Chondrocyte (in vitro differentiated cells): Measurements from ENCODE around the gene CPLX3. TPM values are rescaled to one million over a fixed set of nuclear protein-coding genes. Genes with fewer than 3 reads are reported as not detected.

ENCODE experiments used
- DNase-seq: peaks from one replicate; pipeline ENCODE4 v3.0.0; 2021; ENCODE audit warnings: mixed read lengths, low spot score
- H3K27ac Mint-ChIP-seq: one replicate; pipeline ENCODE4 v1.8.0; 2021; ENCODE audit warnings: mild to moderate bottlenecking, moderate library complexity, mixed read lengths; ENCODE audit not compliant: unreplicated experiment
- H3K27me3 Mint-ChIP-seq: 2 replicates; pipeline ENCODE4 v1.8.0; 2021; ENCODE audit warnings: low read depth, mixed read lengths
- H3K36me3 Mint-ChIP-seq: 2 replicates; pipeline ENCODE4 v1.8.0; 2021; ENCODE audit warnings: low read depth, mixed read lengths
- H3K4me1 Mint-ChIP-seq: 2 replicates; pipeline ENCODE4 v1.8.0; 2021; ENCODE audit warnings: low read depth, mild to moderate bottlenecking, mixed read lengths
- H3K4me3 Mint-ChIP-seq: one replicate; pipeline ENCODE4 v1.8.0; 2021; ENCODE audit warnings: mild to moderate bottlenecking, moderate library complexity, mixed read lengths; ENCODE audit not compliant: unreplicated experiment
- H3K9me3 Mint-ChIP-seq: 2 replicates; pipeline ENCODE4 v1.8.0; 2021; ENCODE audit warnings: low read depth, mixed read lengths
- CTCF ChIP-seq: fragments of 200-600 bp; sonication (generic); IDR thresholded peaks from 2 replicates; pipeline ENCODE4 v1.5.0; 2021; ENCODE audit warnings: antibody characterized with exemption, mild to moderate bottlenecking, moderate library complexity
- total RNA-seq: library from RNA; stranded (reverse); gene quantifications from 3 replicates; pipeline ENCODE4 v1.2.1, GENCODE V29; 2021

CPLX3 gene
- total RNA-seq, 1 donor from 2014 or later = not detected

GRCh38 chr15:74799856-74800558 is 26.4 kb upstream of the CPLX3 start:
- peak; percentile 95 for TF ChIP-seq CTCF
- Mint-ChIP-seq H3K27ac (peak overlapping the region; percentile 17), H3K36me3 (peaks cover 17% of the 10 kb centered on the region), H3K4me1 (no peaks in the 10 kb centered on the region), H3K9me3 (no peaks in the 10 kb centered on the region), H3K4me3 (no peak overlapping the region), H3K27me3 (no peaks in the 10 kb centered on the region)
- no peak for DNase-seq

GRCh38 chr15:74800559-74801094 is 25.8 kb upstream of the CPLX3 start:
- no peak for DNase-seq
- Mint-ChIP-seq H3K36me3 (peaks cover 17% of the 10 kb centered on the region), H3K4me3 (no peak overlapping the region), H3K4me1 (no peaks in the 10 kb centered on the region), H3K9me3 (no peaks in the 10 kb centered on the region), H3K27me3 (no peaks in the 10 kb centered on the region), H3K27ac (no peak overlapping the region)
- no peak for TF ChIP-seq CTCF

GRCh38 chr15:74801311-74801997 is 25.0 kb upstream of the CPLX3 start:
- no peak for TF ChIP-seq CTCF
- H3K4me3 Mint-ChIP-seq = no peak overlapping the region
- DNase-seq = no peak
- no peaks in the 10 kb centered on the region for H3K4me1 Mint-ChIP-seq
- H3K9me3 Mint-ChIP-seq = no peaks in the 10 kb centered on the region
- H3K27ac Mint-ChIP-seq = no peak overlapping the region
- H3K36me3 Mint-ChIP-seq = peaks cover 17% of the 10 kb centered on the region
- no peaks in the 10 kb centered on the region for H3K27me3 Mint-ChIP-seq

GRCh38 chr15:74802290-74802689 is 24.1 kb upstream of the CPLX3 start:
- TF ChIP-seq CTCF = no peak
- no peak for DNase-seq
- H3K27ac Mint-ChIP-seq = no peak overlapping the region
- H3K4me3 Mint-ChIP-seq = no peak overlapping the region
- H3K9me3 Mint-ChIP-seq = no peaks in the 10 kb centered on the region
- no peaks in the 10 kb centered on the region for H3K27me3 Mint-ChIP-seq
- peaks cover 17% of the 10 kb centered on the region for H3K36me3 Mint-ChIP-seq
- peaks cover 5% of the 10 kb centered on the region for H3K4me1 Mint-ChIP-seq

- no peaks in the 10 kb centered on the region for H3K9me3 Mint-ChIP-seq
- H3K4me3 Mint-ChIP-seq = no peak overlapping the region
- H3K27me3 Mint-ChIP-seq = no peaks in the 10 kb centered on the region
- DNase-seq = no peak
- TF ChIP-seq CTCF = no peak
- H3K4me1 Mint-ChIP-seq = peaks cover 11% of the 10 kb centered on the region
- peaks cover 17% of the 10 kb centered on the region for H3K36me3 Mint-ChIP-seq
- no peak overlapping the region for H3K27ac Mint-ChIP-seq
These were observed 23.5 kb upstream of the CPLX3 start for GRCh38 chr15:74802862-74803447.
